Frontal cortex (tissue), 4 donors: ENCODE results near the gene CACNA1D. TPM values are rescaled to one million over a fixed set of nuclear protein-coding genes. Genes with fewer than 3 reads are reported as not detected.

Experiments used
- DNase-seq, 2 donors: peaks; one replicate each; pipeline ENCODE4 v3.0.0; 2012; ENCODE audit warnings: low spot score in 2 of 2
- FAIRE-seq: peaks from 2 replicates; lab custom pipeline; 2012; peaks lifted over from hg19 to GRCh38; lab: Jason Lieb, UNC
- total RNA-seq: library from RNA; depleted of rRNA; stranded (reverse); fragments of >200 nt; gene quantifications from one replicate; pipeline ENCODE4 v1.2.3, GENCODE V29; 2014
- donor health status: control.
- donor health status: control.
- donor health status: control.

Gene CACNA1D
- total RNA-seq, 1 donor from 2014 or later: 21.6 TPM

DNA sequence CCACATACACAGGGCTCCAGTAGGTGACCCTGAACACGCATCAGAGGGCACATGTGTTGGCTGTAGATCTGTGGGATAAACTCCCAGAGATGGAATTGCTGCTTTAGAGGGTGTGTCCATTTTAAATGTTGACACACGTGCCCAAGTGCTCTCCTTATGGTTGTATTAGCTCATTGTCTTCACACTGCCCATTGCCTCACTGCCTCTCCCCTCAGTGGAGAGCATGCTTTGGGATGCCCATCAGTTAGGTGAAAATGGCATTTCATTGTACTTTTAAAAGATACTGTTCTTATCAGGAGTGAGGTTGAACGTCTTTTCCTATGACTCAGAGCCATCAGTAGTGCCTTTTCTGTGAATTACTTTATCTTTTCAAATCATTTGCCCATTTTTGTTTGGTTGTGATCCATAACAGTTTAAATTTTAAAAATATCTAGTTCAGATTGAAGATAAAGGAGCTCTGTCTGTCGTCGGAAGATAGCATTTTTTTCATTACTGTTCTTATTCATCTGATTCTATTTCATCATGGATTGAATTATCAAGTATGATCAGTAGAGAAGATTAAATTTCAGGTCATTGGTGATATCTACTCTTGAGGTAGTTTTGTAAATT lies 231.1 kb downstream of the CACNA1D start:
- DNase-seq (no peak), FAIRE-seq (no peak)

DNA sequence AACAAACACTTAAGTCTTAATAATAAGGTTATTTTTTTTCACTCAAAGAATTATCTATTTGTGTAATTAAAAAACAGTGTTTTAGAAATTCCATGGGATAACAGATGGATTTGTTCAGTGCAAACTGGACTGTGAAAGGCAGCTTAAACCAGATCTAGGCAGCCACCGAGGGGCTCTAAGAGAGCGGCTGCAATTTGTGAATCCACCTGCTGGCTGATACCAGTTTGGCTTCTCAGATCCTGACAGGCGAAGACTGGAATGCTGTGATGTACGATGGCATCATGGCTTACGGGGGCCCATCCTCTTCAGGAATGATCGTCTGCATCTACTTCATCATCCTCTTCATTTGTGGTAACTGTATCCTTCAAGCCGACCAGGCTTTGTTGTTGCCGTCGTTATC lies 232.2 kb downstream of the CACNA1D start:
- FAIRE-seq (no peak), DNase-seq (no peak)

DNA sequence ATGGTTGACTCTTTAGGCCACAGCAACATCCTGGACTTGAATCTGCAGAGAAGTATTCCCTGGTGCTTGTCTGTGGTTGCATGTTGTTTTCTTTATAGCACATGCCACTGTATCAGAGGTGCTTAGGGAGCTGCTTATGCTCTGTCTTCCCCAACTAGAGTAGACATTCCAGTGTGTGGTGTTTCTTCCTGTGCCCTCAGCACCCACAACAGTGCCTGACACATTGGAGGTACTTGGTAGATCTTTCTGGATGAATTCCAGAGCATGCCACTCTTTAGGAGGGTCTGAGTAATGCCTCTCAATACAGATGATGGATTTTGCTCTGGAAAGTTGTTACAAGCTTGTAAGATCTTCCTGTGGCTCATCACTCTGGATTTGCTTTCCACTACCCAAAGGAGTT lies 234.2 kb downstream of the CACNA1D start:
- DNase-seq: no peak
- no peak for FAIRE-seq

DNA sequence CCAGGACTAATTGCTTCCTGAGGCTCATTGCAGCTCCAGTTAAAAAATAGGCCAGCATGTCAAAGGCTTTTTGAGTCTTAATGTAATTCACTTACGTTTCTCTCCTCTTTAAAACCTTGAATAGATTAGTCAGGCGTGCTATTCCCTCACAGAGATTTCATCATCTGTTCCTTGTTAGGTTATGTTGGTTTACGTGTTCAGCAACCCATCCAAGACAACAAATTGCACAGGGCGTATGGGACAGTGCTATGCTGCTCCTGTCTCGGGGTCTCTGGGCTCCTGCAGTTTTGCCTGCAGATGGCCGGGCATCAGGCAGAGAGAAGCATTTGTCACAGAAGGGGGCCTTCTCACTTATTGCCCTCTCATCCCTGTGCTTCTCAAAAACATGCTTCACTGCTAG lies 234.7 kb downstream of the CACNA1D start:
- no peak for DNase-seq
- FAIRE-seq: no peak

DNA sequence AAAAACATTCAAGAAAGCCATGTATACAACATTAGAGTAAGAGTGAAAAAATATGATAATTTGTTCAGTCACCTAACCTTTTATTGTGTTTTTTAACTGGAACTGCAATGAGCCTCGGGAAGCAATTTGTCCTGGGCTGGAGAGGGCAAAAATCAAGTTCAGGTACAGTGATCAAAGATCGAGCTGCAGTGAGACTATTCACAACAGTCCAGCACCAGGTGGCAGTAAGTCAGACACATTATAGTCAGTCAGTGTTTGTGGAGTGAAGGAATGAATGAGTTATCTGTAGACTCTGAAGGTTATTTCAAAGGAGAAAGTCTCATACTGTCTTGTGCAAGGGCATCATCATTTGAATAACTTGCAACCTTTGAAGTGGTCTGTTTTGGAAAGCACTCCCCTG lies 235.2 kb downstream of the CACNA1D start:
- no peak for FAIRE-seq

DNA sequence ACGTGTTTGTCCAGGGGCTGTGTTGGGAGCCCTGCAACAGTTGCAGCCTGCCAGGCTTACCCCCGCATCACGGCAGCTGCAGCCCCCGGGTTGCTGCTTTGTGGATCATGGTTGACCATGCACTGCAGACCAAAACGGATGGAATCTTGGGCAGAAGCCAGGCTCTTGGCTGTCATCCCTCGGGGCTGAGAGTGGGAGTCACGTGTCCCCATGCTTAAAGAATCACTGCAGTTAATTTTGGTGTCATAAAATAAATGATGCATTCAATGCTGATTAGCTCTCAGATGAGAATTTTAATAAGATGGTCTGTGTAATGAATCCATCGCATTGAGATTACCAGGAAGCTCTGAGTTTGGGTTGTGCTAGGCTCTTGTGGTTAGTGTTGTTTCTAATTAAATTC lies 236.2 kb downstream of the CACNA1D start:
- FAIRE-seq: no peak

More for the DNA sequence above, 235.2 kb downstream of the CACNA1D start:
- DNase-seq: no peak

DNA sequence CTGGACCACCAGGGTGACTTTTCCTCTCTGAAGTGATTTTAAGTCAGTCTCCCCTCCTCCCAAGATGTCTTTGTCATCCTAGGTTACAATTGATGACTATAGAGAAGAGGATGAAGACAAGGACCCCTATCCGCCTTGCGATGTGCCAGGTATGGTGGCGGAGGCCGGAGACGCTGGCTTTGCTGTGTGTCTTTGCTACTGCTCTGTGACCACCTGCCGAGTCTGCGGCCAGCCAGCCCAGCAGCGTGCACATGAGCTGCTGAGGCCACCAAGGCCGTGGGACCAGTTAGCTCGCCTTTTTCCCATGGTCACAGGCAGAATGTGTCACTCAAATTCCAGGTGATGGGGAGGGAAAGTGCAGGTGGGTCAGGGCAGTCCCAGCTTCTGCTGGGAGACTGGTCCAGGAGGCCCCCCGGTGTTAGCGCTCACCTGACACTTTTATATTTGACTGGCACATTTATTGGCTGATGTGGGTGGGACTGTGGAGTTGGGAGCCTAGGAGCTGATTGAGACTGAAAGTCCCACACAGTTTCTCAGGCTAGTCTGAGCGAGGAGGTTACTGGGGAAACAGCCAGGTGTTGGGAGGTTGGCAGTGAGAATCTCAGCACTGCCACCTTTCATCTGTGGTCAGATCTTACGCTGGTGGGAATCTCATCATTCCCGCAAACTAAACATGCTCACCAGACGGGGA lies 237.7 kb downstream of the CACNA1D start:
- FAIRE-seq (no peak), DNase-seq (no peak)

More for the DNA sequence above, 236.2 kb downstream of the CACNA1D start:
- peak in 1 of 2 donors; percentile 50 for DNase-seq

DNA sequence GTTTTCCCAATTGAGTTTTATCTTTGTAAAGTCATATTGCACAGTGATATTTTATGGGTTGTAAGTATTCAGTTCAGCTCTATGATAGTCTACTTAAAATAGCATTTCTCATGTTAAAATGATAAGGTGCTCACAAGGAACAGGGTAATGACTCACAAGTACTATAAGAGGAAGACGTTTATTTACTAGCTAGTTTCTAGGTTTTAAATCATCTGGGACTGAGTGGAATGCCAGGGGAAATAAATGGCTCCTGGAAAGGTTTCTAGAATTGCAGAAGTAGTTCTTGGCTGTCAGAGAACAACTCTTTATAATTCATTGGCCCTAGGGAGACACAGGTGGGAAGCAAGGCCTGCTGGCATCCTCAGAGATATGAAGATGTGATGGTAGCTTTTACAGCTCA lies 239.0 kb downstream of the CACNA1D start:
- no peak for DNase-seq
- FAIRE-seq: no peak

DNA sequence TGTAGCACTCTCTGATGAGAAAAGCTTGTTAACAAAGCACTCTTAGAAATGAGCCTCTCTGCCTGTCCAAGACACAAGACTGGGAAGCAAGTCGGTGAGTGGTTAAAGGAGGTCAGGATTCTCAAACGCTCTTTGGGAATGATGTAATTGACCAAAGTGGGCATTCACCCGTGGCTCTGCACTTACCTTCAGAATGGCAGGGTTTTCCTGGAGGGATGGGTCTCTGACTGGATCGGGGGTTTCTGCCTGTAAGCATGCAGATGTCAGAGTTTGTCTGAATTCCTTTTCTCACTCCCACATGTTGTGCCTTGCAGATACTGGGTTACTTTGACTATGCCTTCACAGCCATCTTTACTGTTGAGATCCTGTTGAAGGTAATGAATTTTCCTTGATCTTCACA lies 245.6 kb downstream of the CACNA1D start:
- FAIRE-seq (no peak), DNase-seq (no peak)

DNA sequence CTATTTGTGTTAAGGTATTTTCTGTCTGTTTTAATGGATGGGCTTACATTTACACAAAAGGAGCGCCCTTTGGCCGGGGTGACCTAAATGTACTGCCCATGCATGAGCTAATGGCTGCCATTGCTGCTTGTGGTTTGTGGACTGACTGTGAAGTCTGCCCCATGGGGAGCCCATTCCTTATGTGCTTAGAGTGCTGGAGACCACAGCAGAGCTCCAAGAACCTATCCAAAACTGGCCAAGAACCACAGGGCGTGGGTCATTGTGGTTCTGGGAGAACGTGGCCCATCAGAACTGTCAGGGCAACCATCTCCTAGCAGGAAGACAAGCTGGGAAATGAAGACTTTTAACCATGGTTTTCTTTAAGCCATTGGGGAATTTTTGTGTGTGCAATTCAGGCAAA lies 246.5 kb downstream of the CACNA1D start:
- FAIRE-seq (no peak), DNase-seq (no peak)

DNA sequence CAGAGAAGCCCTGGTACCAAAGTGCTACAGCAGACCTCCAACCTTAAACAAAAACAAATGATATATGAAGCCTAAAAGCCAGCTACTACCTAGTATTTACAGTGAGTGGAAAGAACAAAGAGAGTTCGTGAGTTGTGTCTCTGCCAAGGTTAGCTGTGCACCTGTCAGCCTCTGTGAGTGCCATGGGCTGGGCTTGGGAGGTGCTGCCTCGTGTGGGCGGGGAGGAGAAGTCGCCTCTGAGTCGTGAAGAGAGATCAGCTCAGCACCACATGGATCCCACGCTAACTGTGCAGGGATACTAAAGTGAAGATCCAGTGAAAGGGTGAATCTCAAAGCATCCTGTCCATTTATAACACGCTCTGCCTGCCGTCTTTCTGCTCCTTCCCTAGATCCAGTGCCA lies 249.9 kb downstream of the CACNA1D start:
- DNase-seq (no peak), FAIRE-seq (no peak)

DNA sequence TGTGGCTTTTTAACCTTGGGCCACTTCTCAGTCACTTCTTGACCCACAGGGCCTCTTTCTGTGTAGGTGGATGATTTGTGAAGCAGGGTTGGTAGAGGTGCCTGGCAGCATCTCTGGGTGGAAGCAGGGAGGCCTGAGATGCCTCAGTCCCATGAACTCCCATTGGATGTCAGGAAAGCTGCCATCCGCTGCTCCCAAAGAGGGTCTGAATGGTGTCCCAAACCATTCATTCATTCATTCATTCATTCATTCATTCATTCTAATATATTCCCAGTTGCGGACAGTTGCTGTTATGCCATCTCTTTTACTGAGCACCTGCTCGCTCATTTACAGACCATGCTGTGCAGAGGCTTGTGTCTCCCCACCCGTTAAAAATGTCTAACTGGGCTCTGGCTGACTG lies 253.1 kb downstream of the CACNA1D start:
- no peak for FAIRE-seq
- no peak for DNase-seq

DNA sequence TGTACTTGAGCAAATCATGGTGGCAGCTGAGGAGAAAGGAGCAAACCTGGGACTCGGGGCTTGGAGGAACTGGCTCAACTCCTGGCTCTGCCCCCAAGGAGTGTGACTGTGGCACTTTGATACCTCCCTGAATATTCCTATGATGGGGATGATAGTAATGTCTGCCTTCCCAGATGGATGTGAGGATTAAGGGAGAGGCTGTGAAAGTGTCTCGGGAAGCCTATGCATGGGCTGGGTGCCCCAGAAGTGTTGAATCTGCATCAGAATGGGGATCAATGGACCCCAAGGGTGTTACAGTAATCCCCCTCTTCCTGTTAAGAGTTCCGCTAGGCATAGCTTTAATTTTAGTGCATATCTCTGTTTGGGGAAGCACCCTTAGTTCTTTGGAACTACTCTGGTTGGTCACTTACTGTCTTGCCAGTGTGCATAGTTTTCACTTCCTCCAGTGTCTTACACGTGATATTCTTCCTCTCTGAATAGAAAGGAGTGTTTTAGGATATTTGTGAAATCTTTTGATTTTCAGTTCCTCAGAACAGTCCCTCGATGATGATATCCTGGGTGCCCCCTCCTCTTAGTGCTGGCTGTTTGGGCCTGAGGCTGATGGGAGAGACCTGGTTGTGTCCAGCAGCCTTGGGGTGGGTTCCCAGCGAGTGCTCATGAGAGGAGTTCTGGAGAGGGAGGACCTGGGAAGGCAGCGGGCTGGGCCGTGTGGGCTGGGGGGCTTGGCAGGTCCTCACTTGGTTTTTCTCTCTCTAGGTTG lies 254.3 kb downstream of the CACNA1D start:
- FAIRE-seq (no peak), DNase-seq (no peak)

DNA sequence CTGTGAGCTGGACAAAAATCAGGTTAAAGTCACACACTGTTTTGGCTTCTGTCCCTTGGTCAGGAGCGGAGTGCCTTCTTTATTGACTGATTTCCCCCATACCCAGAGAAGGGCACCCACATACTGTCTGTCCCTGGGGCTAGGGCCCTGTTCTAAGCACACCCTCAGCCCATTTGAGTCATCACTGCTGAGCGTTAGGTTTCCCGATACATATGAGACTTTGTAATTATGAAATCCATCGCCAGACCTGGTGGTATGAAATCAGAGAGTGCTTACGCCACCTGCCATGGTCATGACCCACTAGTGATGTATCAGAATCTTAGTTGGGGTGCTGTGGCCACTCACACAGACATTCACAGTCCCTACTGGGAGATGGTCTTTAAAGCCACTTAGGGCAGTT lies 255.0 kb downstream of the CACNA1D start:
- no peak for DNase-seq
- FAIRE-seq: no peak

DNA sequence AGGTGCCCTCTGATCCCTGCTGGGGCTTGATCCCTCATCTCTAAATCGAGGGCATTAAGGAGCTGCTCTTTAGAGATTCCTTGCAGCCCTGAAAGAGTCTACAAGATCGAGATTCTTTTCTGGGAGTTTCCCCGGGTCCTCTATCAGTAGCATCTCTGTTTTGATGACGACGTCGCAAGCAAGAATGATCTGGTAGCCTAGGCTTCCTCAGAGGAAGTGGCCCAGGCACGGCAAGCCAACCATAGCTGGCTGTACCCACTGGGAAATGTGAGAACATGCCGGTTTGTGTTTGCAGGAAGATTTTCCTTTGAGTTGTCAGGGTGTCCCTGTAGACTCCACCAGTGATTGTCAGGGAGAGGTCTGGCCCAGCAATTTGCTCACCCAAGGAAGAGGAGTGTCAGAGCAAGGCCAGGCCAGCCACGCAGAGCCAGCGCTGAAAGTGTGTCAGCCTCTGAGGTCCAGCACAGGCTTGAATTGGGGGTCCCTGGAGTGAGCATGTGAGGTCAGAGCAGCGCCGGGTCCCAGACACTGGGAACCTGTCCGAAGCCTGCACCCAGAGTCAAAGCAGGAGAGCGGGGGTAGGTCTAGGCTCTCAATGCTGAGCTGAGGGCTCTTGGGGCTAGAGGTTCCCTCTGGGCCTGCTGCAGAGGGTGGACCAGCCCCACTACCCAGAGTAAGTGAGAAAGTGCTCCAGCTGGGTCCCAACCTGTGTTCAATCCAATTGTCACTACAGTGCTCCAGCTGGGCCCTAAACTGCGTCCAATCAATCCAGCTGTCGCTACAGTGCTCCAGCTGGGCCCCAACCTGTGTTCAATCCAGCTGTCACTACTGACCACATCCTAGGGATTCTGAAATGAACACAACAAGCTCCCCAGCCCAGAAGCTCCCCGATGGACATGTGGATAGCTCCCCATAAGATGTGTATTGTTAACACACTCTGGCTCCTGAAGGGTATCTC lies 256.1 kb downstream of the CACNA1D start:
- FAIRE-seq: no peak

DNA sequence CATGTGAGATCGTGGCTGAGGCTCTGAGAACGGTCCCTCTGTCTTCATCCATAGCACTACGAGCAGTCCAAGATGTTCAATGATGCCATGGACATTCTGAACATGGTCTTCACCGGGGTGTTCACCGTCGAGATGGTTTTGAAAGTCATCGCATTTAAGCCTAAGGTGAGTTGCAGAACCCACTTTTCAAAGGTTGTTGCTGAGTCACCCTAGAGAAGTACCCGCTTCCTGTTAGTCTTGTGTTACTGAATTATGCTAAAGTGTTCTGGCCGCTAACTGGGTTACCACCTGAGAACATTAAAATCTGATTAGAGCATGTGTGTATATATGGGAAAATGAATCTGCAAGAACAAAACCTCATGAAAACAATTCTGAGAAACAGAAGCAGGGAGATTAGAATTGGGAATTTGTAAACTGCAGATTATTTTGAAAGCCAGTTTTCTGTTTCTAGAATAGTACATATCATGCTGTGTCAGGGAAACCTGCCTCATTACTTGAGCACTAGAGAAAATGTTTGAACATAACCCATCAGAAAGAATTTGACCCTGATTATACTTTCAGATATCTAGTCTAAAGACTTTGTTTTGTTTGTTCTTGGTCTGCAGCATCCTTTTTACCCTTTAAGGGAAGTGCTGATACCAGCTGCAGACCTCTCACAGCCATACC lies 259.2 kb downstream of the CACNA1D start:
- no peak for FAIRE-seq
- no peak for DNase-seq

More for the DNA sequence above, 256.1 kb downstream of the CACNA1D start:
- no peak for DNase-seq

DNA sequence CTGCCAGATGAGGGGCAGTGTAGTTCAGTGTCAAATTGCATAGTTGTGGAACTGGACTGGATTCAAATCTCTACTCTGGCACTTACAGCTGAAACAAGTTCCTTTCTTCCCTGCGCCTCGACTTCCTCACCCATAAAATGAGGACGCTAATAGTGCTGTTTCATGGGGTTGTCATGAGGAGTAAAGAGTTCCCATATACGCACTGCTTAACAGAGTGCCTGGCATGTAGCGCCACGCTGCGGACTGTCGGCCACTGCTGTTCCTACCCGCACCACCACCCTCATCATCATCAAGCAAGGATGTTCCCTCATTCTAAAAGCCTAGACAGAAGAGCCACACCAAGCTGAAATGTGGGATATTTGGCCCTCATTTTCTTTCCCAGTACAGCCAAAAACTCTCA lies 259.9 kb downstream of the CACNA1D start:
- no peak for DNase-seq
- FAIRE-seq: no peak

DNA sequence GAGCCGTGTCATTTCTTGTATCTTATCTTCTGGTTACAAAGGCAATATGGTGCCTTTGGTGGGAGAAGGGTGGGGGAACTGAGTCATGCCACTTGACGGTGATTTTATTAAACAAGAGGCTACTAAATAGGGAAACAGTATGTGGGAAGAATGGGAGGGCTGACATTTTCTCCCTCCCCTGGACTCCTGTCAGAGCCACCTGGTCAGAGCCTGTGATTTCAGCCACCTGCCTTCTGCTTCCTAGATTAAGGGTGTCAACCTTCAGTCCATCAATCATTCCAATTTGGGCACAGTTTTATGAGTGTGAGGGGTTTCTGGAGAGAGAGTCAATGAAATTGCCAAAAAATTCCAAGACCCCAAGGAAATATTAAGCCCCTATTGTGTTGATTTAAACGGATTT lies 264.4 kb downstream of the CACNA1D start:
- FAIRE-seq (no peak), DNase-seq (no peak)

DNA sequence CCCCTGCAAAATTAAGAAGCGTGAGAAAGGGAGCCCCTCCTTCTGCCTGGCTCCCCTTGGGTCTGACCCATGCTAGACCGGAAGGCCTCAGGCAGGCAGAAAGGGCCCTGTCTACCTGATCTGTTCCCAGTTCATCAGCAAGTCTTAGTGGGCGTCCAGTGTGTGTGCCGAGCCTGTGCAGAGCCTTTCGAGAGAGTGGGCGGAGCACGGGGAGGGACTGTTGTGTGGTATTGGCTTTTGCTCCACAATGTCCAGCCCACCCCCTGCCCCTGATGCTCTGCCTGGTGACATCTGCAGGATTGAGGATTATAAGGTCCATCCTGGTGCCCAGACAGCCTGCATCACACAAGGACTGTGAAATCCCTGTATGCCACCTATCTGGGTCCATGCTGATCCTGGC lies 268.9 kb downstream of the CACNA1D start:
- DNase-seq (no peak), FAIRE-seq (no peak)
